SU-DHL-6 (cell line): ENCODE results near the gene ARHGEF16.

Source experiments
- EZH2phosphoT487 ChIP-seq: fragments of 200-600 bp; sonication (generic), shearing (Covaris generic); conservative IDR thresholded peaks from 2 replicates; pipeline ENCODE4 v1.6.1; 2018; ENCODE audit warnings: mild to moderate bottlenecking, antibody characterized with exemption, low read length, moderate library complexity, mixed read lengths
- TF ChIP-seq, protein P1 (sequence below): fragments of 200-600 bp; sonication (generic); IDR thresholded peaks from one replicate; pipeline ENCODE4 v1.5.1; 2017; ENCODE audit warnings: antibody characterized with exemption, mild to moderate bottlenecking, low read length, moderate library complexity; ENCODE audit not compliant: insufficient read depth, poor library complexity, severe bottlenecking

- TF ChIP-seq, protein P1, sequence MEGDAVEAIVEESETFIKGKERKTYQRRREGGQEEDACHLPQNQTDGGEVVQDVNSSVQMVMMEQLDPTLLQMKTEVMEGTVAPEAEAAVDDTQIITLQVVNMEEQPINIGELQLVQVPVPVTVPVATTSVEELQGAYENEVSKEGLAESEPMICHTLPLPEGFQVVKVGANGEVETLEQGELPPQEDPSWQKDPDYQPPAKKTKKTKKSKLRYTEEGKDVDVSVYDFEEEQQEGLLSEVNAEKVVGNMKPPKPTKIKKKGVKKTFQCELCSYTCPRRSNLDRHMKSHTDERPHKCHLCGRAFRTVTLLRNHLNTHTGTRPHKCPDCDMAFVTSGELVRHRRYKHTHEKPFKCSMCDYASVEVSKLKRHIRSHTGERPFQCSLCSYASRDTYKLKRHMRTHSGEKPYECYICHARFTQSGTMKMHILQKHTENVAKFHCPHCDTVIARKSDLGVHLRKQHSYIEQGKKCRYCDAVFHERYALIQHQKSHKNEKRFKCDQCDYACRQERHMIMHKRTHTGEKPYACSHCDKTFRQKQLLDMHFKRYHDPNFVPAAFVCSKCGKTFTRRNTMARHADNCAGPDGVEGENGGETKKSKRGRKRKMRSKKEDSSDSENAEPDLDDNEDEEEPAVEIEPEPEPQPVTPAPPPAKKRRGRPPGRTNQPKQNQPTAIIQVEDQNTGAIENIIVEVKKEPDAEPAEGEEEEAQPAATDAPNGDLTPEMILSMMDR, result no peak
- no peak for TF ChIP-seq EZH2phosphoT487
Measured at GRCh38 chr1:3496916-3497315, 42.5 kb downstream of the ARHGEF16 start.
